HCT116 (cell line): ENCODE measurements around the gene ADGRV1. TPM values are rescaled to one million over a fixed set of nuclear protein-coding genes. Genes with fewer than 3 reads are reported as not detected.
A peak's percentile ranks its signal among the peaks of the same experiment; 100 is the strongest.

ENCODE experiments used
- ATAC-seq: fragments of 200-7000 bp; cut with Tn5 transposase; 2 replicates; pipeline ENCODE4 v1.9.1; 2020; ENCODE audit warnings: mild to moderate bottlenecking, moderate library complexity
- BruUV-seq: library from RNA; stranded (reverse); fragments of 400-500 nt; replicated peaks from 2 replicates; lab custom pipeline; 2021; lab: Mats Ljungman, UMichigan
- CTCF ChIA-PET: fragments of 300-600 bp; sonication (Branson Sonifier 250); formaldehyde crosslinking; loops from one replicate; lab custom pipeline; 2021; ENCODE audit warnings: antibody characterized with exemption; lab: Charles Lee
- POLR2A ChIA-PET: fragments of 300-600, 350-600 bp; sonication (Branson Sonifier 250); formaldehyde crosslinking; loops from one replicate; lab custom pipeline; 2021; ENCODE audit warnings: antibody characterized with exemption; lab: Charles Lee
- RAD21 ChIA-PET, 2 experiments: fragments of 300-600 bp; sonication (Branson Sonifier 250); formaldehyde crosslinking; loops; one replicate each; lab custom pipeline; 2023; ENCODE audit warnings: low total read pairs in 2 of 2; ENCODE audit not compliant: uncharacterized antibody in 2 of 2, unreplicated experiment in 2 of 2, low non-redundant PET in 1 of 2; lab: Charles Lee
- DNase-seq: peaks from one replicate; pipeline ENCODE4 v3.0.0-alpha.2; 2010; ENCODE audit warnings: low read depth, low spot score
- H2AFZ ChIP-seq: fragments of 200-600 bp; shearing (Covaris generic), sonication (generic); 2 replicates; pipeline ENCODE4 v1.6.1; 2017; ENCODE audit warnings: low read depth, mixed run types, mixed read lengths, antibody characterized with exemption, low read length; ENCODE audit not compliant: poor library complexity, severe bottlenecking
- H3K27ac ChIP-seq: 2 replicates; pipeline ENCODE4 v1.5.1; 2012; ENCODE audit warnings: low read depth, low read length
- H3K27me3 ChIP-seq: fragments of 200-600 bp; sonication (generic); 2 replicates; pipeline ENCODE4 v1.6.1; 2016; ENCODE audit warnings: mixed run types, low read length, mixed read lengths; ENCODE audit not compliant: insufficient read depth
- H3K36me3 ChIP-seq, 2 experiments: fragments of 200-500 bp in 1 of 2; fragments of 200-600 bp in 1 of 2; sonication (Bioruptor generic) in 1 of 2; sonication (generic) in 1 of 2; 2 replicates each; pipeline versions ENCODE4 v1.5.1 to v1.6.1; 2014 to 2016; ENCODE audit warnings: low read length in 2 of 2, inconsistent platforms in 1 of 2, mixed read lengths in 1 of 2, mixed run types in 1 of 2; ENCODE audit not compliant: insufficient read depth in 2 of 2, control insufficient read depth in 1 of 2
- H3K4me1 ChIP-seq, 2 experiments: fragments of 200-600 bp in 1 of 2; sonication (generic) in 1 of 2; 2 replicates each; pipeline versions ENCODE4 v1.5.1 to v1.6.1; 2012 to 2017; ENCODE audit warnings: low read length in 2 of 2, inconsistent platforms in 1 of 2, mild to moderate bottlenecking in 1 of 2, mixed read lengths in 1 of 2, mixed run types in 1 of 2, moderate library complexity in 1 of 2; ENCODE audit not compliant: insufficient read depth in 2 of 2, control insufficient read depth in 1 of 2
- H3K4me2 ChIP-seq: fragments of 200-600 bp; sonication (generic); 2 replicates; pipeline ENCODE4 v1.6.1; 2017; ENCODE audit warnings: mixed run types, low read length, mixed read lengths
- H3K4me3 ChIP-seq, 2 experiments: fragments of 200-600 bp in 1 of 2; sonication (generic) in 1 of 2; replicated peaks in 1 of 2; 2 replicates each; pipeline ENCODE4 v1.5.1; 2011 to 2016; ENCODE audit warnings: low read length in 2 of 2, control low read depth in 1 of 2, low read depth in 1 of 2, mild to moderate bottlenecking in 1 of 2, mixed read lengths in 1 of 2, mixed run types in 1 of 2
- H3K79me2 ChIP-seq: fragments of 200-600 bp; sonication (generic); 2 replicates; pipeline ENCODE4 v1.6.1; 2017; ENCODE audit warnings: mild to moderate bottlenecking, mixed run types, low read length, moderate library complexity, mixed read lengths; ENCODE audit not compliant: insufficient read depth
- H3K9ac ChIP-seq: fragments of 200-600 bp; sonication (generic); 2 replicates; pipeline ENCODE4 v1.6.1; 2016; ENCODE audit warnings: low read length, mixed read lengths
- H3K9me2 ChIP-seq: fragments of 200-600 bp; sonication (generic), shearing (Covaris generic); 2 replicates; pipeline ENCODE4 v1.6.1; 2017; ENCODE audit warnings: mixed run types, mild to moderate bottlenecking, moderate library complexity; ENCODE audit not compliant: insufficient read depth
- H3K9me3 ChIP-seq, 2 experiments: fragments of 200-500 bp in 1 of 2; fragments of 200-600 bp in 1 of 2; sonication (Bioruptor generic) in 1 of 2; sonication (generic) in 1 of 2; 2 replicates each; pipeline ENCODE4 v1.6.1; 2014 to 2017; ENCODE audit warnings: low read length in 2 of 2, mixed read lengths in 2 of 2, inconsistent platforms in 1 of 2, low read depth in 1 of 2, mild to moderate bottlenecking in 1 of 2, mixed run types in 1 of 2, moderate library complexity in 1 of 2; ENCODE audit not compliant: control insufficient read depth in 1 of 2, insufficient read depth in 1 of 2
- H4K20me1 ChIP-seq: fragments of 200-600 bp; sonication (generic), shearing (Covaris generic); 2 replicates; pipeline ENCODE4 v1.6.1; 2017; ENCODE audit warnings: mixed run types, mild to moderate bottlenecking, moderate library complexity; ENCODE audit not compliant: insufficient read depth
- CEBPB ChIP-seq: IDR thresholded peaks from 2 replicates; pipeline ENCODE4 v1.6.1; 2012; ENCODE audit warnings: low read depth
- EGR1 ChIP-seq: IDR thresholded peaks from 2 replicates; pipeline ENCODE4 v1.6.1; 2012; ENCODE audit warnings: low read depth
- ELF1 ChIP-seq: IDR thresholded peaks from 2 replicates; pipeline ENCODE4 v1.6.1; 2012; ENCODE audit warnings: low read depth, borderline replicate concordance
- EZH2 ChIP-seq: fragments of 200-600 bp; sonication (generic); IDR thresholded peaks from 2 replicates; pipeline ENCODE4 v1.6.1; 2017; ENCODE audit warnings: antibody characterized with exemption, mixed run types
- EZH2phosphoT487 ChIP-seq: fragments of 200-600 bp; IDR thresholded peaks from 2 replicates; pipeline ENCODE4 v1.6.1; 2018; ENCODE audit warnings: antibody characterized with exemption, borderline replicate concordance
- FOSL1 ChIP-seq: IDR thresholded peaks from 2 replicates; pipeline ENCODE4 v1.6.1; 2012; ENCODE audit warnings: low read depth
- POLR2A ChIP-seq: IDR thresholded peaks from 2 replicates; pipeline ENCODE4 v1.7.0; 2011; ENCODE audit warnings: borderline replicate concordance; ENCODE audit not compliant: insufficient read depth, insufficient read length; ENCODE audit errors: extremely low read depth
- POLR2AphosphoS5 ChIP-seq: IDR thresholded peaks from 2 replicates; pipeline ENCODE4 v1.6.1; 2011; ENCODE audit warnings: mild to moderate bottlenecking, low read depth, low read length, moderate library complexity
- RAD21 ChIP-seq: IDR thresholded peaks from 2 replicates; pipeline ENCODE4 v1.6.1; 2012; ENCODE audit warnings: low read depth, mild to moderate bottlenecking
- SIN3A ChIP-seq: IDR thresholded peaks from 2 replicates; pipeline ENCODE4 v1.6.1; 2012; ENCODE audit warnings: low read depth
- SRF ChIP-seq: IDR thresholded peaks from 2 replicates; pipeline ENCODE4 v1.6.1; 2012; ENCODE audit warnings: low read depth
- YY1 ChIP-seq: IDR thresholded peaks from 2 replicates; pipeline ENCODE4 v1.6.1; 2011; ENCODE audit warnings: low read length, low read depth, moderate library complexity, mild to moderate bottlenecking; ENCODE audit not compliant: insufficient replicate concordance; ENCODE audit errors: extremely low read depth
- ZFX ChIP-seq: fragments of 450-650 bp; IDR thresholded peaks from 2 replicates; pipeline ENCODE4 v1.6.1; 2017
- ZNF274 ChIP-seq: fragments of 200-500 bp; sonication (Bioruptor generic); IDR thresholded peaks from 2 replicates; pipeline ENCODE4 v1.6.1; 2014; ENCODE audit warnings: mild to moderate bottlenecking, low read depth, low read length, inconsistent platforms
- intact Hi-C: fragments of 100-400 bp; cut with micrococcal nuclease; formaldehyde crosslinking; loops from 2 replicates; pipeline ENCODE4 v1.10.0; 2022
- total RNA-seq: library from RNA; stranded (reverse); gene quantifications from one replicate; pipeline ENCODE4 v1.2.1, GENCODE V29; 2021; ENCODE audit not compliant: unreplicated experiment
- TF ChIP-seq, protein P1 (sequence below): IDR thresholded peaks from 2 replicates; pipeline ENCODE4 v1.6.1; 2012
- TF ChIP-seq, protein P2 (sequence below), 3 experiments: fragments of 200-600 bp in 1 of 3; sonication (generic) in 1 of 3; IDR thresholded peaks in 2 of 3; conservative IDR thresholded peaks in 1 of 3; 2 replicates each; pipeline ENCODE4 v1.5.1; 2012 to 2017; ENCODE audit warnings: low read depth in 2 of 3, low read length in 2 of 3, antibody characterized with exemption in 1 of 3, borderline replicate concordance in 1 of 3, control low read depth in 1 of 3, mild to moderate bottlenecking in 1 of 3, mixed read lengths in 1 of 3, mixed run types in 1 of 3, moderate library complexity in 1 of 3; ENCODE audit not compliant: insufficient read depth in 1 of 3
- TF ChIP-seq, protein P3 (sequence below): IDR thresholded peaks from 2 replicates; pipeline ENCODE4 v1.6.1; 2011; ENCODE audit warnings: mild to moderate bottlenecking, low read length, moderate library complexity; ENCODE audit not compliant: insufficient replicate concordance; ENCODE audit errors: extremely low read depth
- TF ChIP-seq, protein P4 (sequence below): IDR thresholded peaks from 2 replicates; pipeline ENCODE4 v1.6.1; 2012; ENCODE audit warnings: low read depth
- TF ChIP-seq, protein P5 (sequence below): IDR thresholded peaks from 2 replicates; pipeline ENCODE4 v1.6.1; 2012

Gene ADGRV1
- total RNA-seq, 1 experiment from 2014 or later, result 6.0 TPM

DNA sequence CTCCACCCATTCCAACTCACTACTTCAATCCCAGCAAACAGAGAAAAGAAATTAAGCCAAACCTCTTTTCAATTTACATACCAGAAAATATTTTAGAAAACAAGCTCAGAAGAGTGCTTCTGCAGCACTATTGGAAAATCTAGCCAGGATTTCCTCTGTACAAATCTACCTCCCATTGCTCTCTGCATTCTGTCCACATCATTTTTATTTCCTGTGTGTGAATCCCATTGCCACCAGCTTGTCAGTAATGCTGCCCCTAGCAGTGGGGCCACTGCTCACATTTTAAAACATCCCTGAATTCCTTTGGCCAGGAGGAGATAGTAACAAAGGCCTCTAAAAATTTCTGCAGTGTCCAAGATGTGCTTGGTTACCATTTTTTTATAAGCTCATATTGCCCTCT, 592.0 kb downstream of the ADGRV1 start (continued):
- TF ChIP-seq SIN3A (no peak), EGR1 (no peak), RAD21 (no peak), SRF (no peak)
- TF ChIP-seq, protein P1, sequence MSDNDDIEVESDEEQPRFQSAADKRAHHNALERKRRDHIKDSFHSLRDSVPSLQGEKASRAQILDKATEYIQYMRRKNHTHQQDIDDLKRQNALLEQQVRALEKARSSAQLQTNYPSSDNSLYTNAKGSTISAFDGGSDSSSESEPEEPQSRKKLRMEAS, result no peak

DNA sequence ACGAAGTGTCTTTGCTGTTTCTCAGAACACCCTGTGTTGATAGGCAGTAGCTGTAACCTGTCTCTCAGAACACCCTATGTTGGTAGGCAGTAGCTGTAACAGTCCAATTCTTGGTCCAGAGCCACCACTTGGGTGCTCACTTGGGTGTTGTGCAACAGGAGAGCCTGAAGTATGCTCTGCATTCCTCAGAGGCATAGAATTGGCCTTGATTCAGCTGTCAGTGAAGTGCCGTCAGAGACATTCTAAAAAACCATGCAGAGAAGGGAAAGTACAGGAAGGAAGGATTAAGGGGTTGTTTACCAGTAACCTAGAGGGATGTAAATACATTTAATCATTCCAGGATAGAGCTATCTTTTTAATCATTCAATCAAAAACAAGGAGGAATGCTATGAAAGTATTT, 593.4 kb downstream of the ADGRV1 start:
- ChIA-PET POLR2A (no interaction called here), CTCF (no interaction called here), RAD21 (no interaction called here)
- Histone ChIP-seq H3K27me3 (no peaks in the 10 kb centered on the region), H4K20me1 (no peaks in the 10 kb centered on the region), H2AFZ (peak overlapping the region; percentile 23), H3K27ac (no peak overlapping the region), H3K9me3 (no peaks in the 10 kb centered on the region), H3K36me3 (no peaks in the 10 kb centered on the region), H3K9ac (no peak overlapping the region), H3K4me3 (no peak overlapping the region), H3K4me1 (peaks cover 0 to 10% of the 10 kb centered on the region in 2 experiments; a peak in 2 of 4 replicates), H3K79me2 (no peaks in the 10 kb centered on the region), H3K9me2 (0 out of 2 replicates have a peak, but pooled peaks cover 8% of the 10 kb centered on the region), H3K4me2 (no peak overlapping the region)
- intact Hi-C loops, result no loop called here
- no TSS peak for BruUV-seq
- ATAC-seq, result no peak
- DNase-seq, result no peak
- TF ChIP-seq POLR2AphosphoS5 (no peak), RAD21 (no peak), POLR2A (no peak), CEBPB (no peak), ZFX (no peak), EGR1 (no peak), ELF1 (no peak), FOSL1 (no peak), EZH2 (no peak), EZH2phosphoT487 (no peak), YY1 (no peak), ZNF274 (no peak)
- TF ChIP-seq, protein P2, sequence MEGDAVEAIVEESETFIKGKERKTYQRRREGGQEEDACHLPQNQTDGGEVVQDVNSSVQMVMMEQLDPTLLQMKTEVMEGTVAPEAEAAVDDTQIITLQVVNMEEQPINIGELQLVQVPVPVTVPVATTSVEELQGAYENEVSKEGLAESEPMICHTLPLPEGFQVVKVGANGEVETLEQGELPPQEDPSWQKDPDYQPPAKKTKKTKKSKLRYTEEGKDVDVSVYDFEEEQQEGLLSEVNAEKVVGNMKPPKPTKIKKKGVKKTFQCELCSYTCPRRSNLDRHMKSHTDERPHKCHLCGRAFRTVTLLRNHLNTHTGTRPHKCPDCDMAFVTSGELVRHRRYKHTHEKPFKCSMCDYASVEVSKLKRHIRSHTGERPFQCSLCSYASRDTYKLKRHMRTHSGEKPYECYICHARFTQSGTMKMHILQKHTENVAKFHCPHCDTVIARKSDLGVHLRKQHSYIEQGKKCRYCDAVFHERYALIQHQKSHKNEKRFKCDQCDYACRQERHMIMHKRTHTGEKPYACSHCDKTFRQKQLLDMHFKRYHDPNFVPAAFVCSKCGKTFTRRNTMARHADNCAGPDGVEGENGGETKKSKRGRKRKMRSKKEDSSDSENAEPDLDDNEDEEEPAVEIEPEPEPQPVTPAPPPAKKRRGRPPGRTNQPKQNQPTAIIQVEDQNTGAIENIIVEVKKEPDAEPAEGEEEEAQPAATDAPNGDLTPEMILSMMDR (IDR thresholded peaks at IDR 0.05 in 2 of 3, conservative IDR thresholded peaks at IDR 0.05 in 1 of 3; ENCODE audit: borderline replicate concordance in 1 of 3, insufficient read depth in 1 of 3, low read depth in 2 of 3, low read length in 2 of 3), result no peak
- TF ChIP-seq, protein P3, sequence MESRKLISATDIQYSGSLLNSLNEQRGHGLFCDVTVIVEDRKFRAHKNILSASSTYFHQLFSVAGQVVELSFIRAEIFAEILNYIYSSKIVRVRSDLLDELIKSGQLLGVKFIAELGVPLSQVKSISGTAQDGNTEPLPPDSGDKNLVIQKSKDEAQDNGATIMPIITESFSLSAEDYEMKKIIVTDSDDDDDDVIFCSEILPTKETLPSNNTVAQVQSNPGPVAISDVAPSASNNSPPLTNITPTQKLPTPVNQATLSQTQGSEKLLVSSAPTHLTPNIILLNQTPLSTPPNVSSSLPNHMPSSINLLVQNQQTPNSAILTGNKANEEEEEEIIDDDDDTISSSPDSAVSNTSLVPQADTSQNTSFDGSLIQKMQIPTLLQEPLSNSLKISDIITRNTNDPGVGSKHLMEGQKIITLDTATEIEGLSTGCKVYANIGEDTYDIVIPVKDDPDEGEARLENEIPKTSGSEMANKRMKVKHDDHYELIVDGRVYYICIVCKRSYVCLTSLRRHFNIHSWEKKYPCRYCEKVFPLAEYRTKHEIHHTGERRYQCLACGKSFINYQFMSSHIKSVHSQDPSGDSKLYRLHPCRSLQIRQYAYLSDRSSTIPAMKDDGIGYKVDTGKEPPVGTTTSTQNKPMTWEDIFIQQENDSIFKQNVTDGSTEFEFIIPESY, result no peak
- TF ChIP-seq, protein P4, sequence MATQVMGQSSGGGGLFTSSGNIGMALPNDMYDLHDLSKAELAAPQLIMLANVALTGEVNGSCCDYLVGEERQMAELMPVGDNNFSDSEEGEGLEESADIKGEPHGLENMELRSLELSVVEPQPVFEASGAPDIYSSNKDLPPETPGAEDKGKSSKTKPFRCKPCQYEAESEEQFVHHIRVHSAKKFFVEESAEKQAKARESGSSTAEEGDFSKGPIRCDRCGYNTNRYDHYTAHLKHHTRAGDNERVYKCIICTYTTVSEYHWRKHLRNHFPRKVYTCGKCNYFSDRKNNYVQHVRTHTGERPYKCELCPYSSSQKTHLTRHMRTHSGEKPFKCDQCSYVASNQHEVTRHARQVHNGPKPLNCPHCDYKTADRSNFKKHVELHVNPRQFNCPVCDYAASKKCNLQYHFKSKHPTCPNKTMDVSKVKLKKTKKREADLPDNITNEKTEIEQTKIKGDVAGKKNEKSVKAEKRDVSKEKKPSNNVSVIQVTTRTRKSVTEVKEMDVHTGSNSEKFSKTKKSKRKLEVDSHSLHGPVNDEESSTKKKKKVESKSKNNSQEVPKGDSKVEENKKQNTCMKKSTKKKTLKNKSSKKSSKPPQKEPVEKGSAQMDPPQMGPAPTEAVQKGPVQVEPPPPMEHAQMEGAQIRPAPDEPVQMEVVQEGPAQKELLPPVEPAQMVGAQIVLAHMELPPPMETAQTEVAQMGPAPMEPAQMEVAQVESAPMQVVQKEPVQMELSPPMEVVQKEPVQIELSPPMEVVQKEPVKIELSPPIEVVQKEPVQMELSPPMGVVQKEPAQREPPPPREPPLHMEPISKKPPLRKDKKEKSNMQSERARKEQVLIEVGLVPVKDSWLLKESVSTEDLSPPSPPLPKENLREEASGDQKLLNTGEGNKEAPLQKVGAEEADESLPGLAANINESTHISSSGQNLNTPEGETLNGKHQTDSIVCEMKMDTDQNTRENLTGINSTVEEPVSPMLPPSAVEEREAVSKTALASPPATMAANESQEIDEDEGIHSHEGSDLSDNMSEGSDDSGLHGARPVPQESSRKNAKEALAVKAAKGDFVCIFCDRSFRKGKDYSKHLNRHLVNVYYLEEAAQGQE, result no peak
- TF ChIP-seq, protein P5, sequence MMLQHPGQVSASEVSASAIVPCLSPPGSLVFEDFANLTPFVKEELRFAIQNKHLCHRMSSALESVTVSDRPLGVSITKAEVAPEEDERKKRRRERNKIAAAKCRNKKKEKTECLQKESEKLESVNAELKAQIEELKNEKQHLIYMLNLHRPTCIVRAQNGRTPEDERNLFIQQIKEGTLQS, result no peak
